Measurements from ENCODE around the gene AP3D1. TPM values are rescaled to one million over a fixed set of nuclear protein-coding genes. Genes with fewer than 3 reads are reported as not detected.
"Not testable (repeated sequence)": the region's sequence is repeated elsewhere in the genome, so short reads cannot be mapped to it uniquely, and the experiment has no call there.

AP3D1 gene
- total RNA-seq, 1 experiment from 2014 or later, result 107 TPM

DNA sequence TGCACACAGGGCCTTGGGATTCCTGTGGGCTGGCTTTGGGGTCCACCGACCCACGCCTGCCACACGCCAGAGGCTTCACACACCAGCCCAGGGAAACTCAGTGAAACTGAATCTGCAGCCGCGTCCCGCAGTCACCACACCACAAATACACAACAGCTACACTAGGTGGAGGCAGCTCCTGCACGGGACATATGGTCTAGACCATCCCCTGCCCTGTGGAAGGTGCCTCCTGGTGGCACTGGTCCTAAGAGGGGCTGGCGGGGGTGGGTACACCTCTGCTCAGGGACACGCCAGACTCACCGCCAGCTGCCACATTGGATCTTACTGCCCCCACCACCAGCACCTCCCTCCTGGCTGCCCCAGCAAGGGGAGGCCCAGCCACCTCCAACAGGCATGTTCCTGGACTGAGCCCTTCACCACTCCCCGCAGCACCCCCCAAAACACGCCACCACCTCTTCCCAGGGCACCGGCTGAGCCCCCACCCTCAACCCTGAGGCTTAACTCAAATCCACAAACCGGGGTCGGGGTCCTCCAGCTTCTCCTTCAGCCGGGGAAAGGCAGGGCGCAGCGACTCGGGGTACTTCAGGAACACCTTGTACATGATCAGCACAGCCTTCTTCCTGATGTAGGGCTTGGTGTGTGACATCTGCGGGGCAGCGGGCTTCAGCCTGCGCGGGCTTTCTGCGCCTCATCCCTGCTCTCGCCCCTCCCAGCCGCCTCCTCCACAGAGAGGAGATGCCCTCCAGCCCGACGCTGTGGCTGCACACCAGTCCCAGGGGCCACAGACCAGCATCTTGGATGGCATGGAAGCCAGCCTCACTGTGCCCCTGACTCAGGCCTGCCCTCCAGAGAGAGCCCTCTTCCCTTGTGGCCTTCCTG is 21.2 kb downstream of the AP3D1 start:
- H3K27me3 ChIP-seq, result no peaks in the 10 kb centered on the region
- no peaks in the 10 kb centered on the region for H3K9me3 ChIP-seq (replicated peaks)
- no peak overlapping the region for H3K4me3 ChIP-seq
- no peak for DNase-seq
- H3K4me1 ChIP-seq, result no peaks in the 10 kb centered on the region
- H3K27ac ChIP-seq, result no peak overlapping the region
- peaks cover 48% of the 10 kb centered on the region for H3K36me3 ChIP-seq

DNA sequence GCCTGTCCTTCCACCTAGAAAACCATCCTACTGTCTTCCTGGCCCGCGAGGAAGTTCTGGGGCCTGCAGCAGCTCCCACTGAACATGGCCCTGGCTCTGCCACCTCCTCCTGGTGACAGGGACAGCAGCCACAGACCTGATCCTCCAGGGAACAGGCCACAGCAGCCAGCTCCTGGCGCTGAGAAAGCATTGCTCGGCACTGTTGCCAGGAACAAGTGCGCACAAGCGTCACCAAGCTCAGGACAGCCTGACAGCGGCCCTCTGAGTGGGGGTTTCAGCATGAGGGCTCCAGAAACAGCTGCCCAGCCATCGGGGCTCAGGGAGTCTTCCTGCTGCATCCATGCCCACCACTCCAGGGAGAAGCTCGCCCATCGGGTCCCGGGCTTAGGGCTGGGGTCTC is 21.9 kb downstream of the AP3D1 start:
- H3K4me1 ChIP-seq, result no peaks in the 10 kb centered on the region
- no peak overlapping the region for H3K4me3 ChIP-seq
- no peaks in the 10 kb centered on the region for H3K9me3 ChIP-seq (replicated peaks)
- no peak for DNase-seq
- H3K27ac ChIP-seq, result no peak overlapping the region
- H3K36me3 ChIP-seq, result peaks cover 47% of the 10 kb centered on the region
- no peaks in the 10 kb centered on the region for H3K27me3 ChIP-seq

DNA sequence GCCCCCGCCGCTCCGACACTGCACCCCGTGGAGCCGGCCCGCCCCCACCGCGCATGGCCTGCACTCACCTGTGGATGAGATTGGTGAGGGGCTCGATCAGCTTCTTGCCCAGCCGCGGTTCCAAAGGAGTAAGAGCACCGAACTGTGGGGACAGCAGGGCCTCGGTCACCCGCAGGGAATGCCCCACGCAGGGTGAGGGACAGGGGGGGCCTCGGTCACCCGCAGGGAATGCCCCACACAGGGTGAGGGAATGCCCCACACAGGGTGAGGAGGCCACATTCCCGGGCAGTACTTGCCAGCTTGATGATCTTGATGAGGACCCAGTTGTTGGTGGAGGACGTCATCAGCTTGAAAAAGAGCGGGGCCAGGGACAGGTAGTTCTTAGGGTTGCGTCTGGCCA is 22.3 kb downstream of the AP3D1 start:
- peaks cover 49% of the 10 kb centered on the region for H3K36me3 ChIP-seq
- H3K4me3 ChIP-seq, result no peak overlapping the region
- H3K27ac ChIP-seq, result no peak overlapping the region
- no peaks in the 10 kb centered on the region for H3K4me1 ChIP-seq
- H3K27me3 ChIP-seq, result no peaks in the 10 kb centered on the region
- no peaks in the 10 kb centered on the region for H3K9me3 ChIP-seq (replicated peaks)
- DNase-seq, result no peak

DNA sequence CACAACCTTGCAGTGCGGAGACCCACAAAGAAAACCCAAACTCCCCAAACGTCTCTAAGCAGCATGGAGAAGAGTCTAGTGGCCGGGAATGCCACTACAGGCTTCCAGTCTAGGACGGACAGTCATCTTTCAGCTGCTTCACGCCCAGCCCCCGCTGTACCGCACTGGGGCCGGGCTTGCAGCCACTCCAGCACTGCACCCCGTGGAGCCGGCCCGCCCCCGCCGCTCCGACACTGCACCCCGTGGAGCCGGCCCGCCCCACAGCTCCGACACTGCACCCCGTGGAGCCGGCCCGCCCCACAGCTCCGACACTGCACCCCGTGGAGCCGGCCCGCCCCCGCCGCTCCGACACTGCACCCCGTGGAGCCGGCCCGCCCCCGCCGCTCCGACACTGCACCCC is 23.1 kb downstream of the AP3D1 start:
- H3K4me1 ChIP-seq; DNase-seq; H3K27me3 ChIP-seq; H3K4me3 ChIP-seq; H3K27ac ChIP-seq; H3K9me3 ChIP-seq (replicated peaks): not testable (repeated sequence)
- H3K36me3 ChIP-seq, result peaks cover 50% of the 10 kb centered on the region

DNA sequence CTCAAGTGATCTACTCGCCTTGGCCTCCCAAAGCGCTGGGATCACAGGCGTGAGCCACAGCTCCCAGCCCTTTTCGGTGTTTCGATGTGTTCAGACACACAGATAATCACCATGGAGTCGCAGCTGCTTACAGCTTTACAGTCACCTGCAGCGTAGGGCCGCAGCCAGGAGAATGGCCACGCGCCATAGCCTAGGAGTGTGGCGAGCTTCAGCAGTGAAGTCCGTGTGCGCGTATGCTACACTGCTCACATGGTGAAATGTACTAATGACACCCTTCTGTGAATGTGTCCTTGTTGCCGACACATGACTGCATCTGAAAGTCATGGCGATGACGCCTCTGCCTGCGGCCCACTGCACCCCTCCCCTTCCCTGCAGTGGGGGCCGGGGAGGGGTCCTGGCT is 23.6 kb downstream of the AP3D1 start:
- Histone ChIP-seq H3K4me3 (no peak overlapping the region), H3K9me3 (replicated peaks) (no peaks in the 10 kb centered on the region), H3K4me1 (no peaks in the 10 kb centered on the region), H3K27me3 (no peaks in the 10 kb centered on the region), H3K27ac (no peak overlapping the region), H3K36me3 (peaks cover 50% of the 10 kb centered on the region)
- no peak for DNase-seq

DNA sequence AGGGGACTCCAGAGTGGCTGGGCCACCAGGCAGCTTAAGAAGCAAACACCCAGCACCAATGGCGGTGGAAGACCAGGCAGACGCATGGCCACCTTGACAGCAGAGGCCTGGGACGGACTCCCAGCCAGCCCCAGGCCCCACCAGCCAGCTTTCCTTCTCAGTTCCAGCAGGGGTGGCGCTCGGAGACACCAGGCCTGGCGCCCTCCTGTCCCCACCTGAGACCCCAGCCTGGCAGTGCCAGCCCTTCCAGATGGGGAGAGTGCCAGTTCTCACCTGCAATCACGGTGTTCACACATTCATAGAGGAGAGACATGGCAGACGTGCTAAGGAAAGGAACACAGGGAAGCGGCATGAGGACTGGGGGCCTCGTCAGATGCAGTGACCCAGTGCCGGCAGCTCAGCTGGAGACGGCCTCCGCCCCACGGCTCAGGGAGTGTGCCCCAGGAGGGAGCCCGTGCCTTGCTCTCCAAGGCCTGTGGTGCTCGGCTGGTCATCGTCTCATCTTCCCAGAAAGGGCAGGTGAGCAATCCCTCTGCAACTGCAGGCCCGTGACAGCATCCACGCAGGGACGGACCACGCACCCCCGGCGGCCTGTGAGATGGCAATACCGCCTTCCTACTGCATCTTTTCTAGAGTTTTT is 24.4 kb downstream of the AP3D1 start:
- H3K4me3 ChIP-seq, result no peak overlapping the region
- no peak overlapping the region for H3K27ac ChIP-seq
- no peak for DNase-seq
- H3K27me3 ChIP-seq, result no peaks in the 10 kb centered on the region
- no peaks in the 10 kb centered on the region for H3K9me3 ChIP-seq (replicated peaks)
- peaks cover 47% of the 10 kb centered on the region for H3K36me3 ChIP-seq
- no peaks in the 10 kb centered on the region for H3K4me1 ChIP-seq

DNA sequence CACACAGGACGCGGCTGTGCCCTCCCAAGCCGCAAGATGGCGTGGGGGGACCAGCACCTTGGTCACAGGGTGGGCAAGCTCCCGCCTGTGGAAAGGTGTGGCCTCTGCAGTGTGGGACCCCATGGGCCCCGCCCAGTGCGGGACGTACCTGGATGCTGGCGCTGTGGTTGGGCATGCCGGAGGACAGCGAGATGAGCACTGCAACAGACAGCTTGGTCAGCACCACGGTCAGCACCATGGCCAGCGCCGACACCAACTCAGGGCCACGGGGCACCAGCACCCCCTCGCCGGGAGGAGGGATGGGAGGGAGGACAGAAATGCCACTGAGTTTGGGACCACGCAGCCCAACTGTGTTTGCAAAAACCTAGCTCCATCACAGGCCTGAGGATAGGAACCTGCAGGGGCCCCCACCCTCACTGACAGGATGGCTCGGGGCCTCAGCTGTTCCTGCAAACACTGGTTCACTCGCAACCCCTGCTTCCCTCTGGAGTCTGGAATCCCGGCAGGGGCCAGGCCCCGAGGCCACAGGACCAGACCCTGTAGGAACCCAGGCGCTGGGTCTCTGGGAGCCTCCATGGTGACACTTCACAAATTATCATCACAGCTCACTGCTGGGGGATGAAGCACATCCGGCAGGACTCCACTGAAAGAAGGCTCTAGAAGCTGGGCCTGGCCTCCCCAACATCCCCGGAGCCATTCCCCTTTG is 27.5 kb downstream of the AP3D1 start:
- peak; percentile 41 to 52 for DNase-seq
- Histone ChIP-seq H3K9me3 (replicated peaks) (no peaks in the 10 kb centered on the region), H3K4me3 (no peak overlapping the region), H3K27ac (no peak overlapping the region), H3K4me1 (no peaks in the 10 kb centered on the region), H3K27me3 (no peaks in the 10 kb centered on the region), H3K36me3 (peaks cover 53% of the 10 kb centered on the region)

DNA sequence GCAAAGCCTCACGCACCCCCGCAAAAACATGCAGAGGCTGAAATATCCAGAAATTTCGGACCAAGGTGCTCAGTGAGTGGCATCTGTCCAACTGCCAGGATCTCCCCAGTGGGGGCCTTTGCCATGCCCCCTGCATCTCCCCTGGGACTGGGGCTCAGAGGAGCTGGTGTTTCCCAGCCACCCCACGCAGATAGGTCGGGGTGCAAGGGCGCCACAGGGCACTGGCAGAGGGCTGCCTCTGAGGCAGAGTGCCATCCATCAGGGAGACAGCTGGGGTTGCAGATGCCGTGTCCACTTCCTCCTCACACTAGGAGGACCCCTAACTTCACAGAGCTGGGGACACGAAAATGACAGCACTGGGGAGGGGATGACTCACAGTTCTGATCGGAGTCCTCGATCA is 28.4 kb downstream of the AP3D1 start:
- Histone ChIP-seq H3K4me1 (no peaks in the 10 kb centered on the region), H3K27me3 (no peaks in the 10 kb centered on the region), H3K9me3 (replicated peaks) (no peaks in the 10 kb centered on the region), H3K4me3 (no peak overlapping the region), H3K27ac (no peak overlapping the region), H3K36me3 (peaks cover 61% of the 10 kb centered on the region)
- no peak for DNase-seq

DNA sequence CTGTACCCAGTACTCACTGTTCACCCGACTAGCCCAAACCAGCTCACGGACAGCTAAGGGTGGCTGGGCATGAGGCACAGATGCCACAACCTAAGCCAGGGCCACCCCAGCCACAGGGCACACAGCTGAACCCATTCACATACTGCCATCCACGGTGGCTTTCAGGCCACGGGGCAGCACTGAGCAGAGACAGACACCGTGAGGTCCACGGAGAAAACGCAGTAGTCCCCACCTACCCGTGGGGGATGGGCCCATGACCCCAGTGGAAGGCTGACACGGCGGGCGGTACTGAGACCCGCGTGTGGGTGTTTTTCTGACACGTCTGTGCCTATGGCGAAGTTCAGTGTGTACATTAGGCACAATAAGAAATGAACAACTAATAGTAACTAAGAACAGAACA is 29.1 kb downstream of the AP3D1 start:
- Histone ChIP-seq H3K27me3 (no peaks in the 10 kb centered on the region), H3K27ac (no peak overlapping the region), H3K36me3 (peaks cover 66% of the 10 kb centered on the region), H3K4me3 (no peak overlapping the region), H3K4me1 (no peaks in the 10 kb centered on the region), H3K9me3 (replicated peaks) (no peaks in the 10 kb centered on the region)
- DNase-seq, result no peak

DNA sequence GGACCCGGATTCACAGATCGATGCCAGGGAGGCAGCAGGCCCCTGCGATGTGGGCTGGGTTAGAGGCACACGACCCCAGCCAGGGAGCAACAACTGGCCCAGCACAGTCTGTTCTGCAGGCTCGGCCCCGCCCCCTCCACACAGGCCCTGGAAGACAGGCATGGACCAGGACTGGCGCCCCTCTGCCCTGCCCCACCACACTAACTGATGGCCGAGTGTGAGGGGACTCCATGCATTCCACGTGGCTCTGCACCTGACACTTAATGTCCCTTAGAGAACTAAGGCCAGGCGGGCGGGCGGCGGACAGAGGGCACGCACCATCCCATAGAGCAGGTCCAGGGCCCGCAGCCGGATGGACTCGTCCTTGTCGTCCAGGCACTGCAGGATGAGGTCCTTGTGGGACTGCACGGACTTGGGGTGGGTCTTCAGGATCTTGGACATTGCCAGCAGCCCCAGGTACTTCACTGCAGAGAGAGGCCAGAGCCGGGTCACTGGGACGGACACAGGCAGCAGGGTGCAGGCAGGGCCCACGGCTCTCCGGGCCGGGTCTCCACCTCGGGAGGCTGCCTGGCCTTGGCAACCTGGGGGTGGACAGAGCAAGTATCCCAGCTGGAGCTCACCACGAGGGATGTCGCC is 29.8 kb downstream of the AP3D1 start:
- no peak overlapping the region for H3K4me3 ChIP-seq
- no peaks in the 10 kb centered on the region for H3K4me1 ChIP-seq
- peaks cover 65% of the 10 kb centered on the region for H3K36me3 ChIP-seq
- no peaks in the 10 kb centered on the region for H3K9me3 ChIP-seq (replicated peaks)
- no peak overlapping the region for H3K27ac ChIP-seq
- no peak for DNase-seq
- no peaks in the 10 kb centered on the region for H3K27me3 ChIP-seq

DNA sequence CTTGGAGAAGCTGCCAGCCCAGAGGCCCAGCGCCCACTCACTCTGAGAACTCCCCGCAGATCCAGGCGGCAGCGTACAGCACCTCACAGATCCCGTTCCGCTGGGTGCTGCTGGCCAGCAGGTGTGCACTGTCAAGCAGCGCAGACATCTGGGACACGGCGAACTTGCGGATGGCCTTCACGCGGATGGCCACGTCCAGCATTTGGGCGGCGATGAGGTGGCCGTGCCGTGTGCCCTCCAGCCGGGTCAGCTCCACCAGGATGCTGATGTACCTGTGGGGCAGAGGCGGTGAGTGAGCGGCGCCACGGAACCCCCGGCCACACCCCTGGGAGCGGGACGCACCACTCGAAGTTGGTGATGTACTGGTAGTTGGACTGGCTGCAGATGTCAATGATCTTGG is 30.5 kb downstream of the AP3D1 start:
- no peak overlapping the region for H3K27ac ChIP-seq
- no peak for DNase-seq
- H3K4me3 ChIP-seq, result no peak overlapping the region
- H3K36me3 ChIP-seq, result peaks cover 67% of the 10 kb centered on the region
- H3K27me3 ChIP-seq, result no peaks in the 10 kb centered on the region
- H3K4me1 ChIP-seq, result no peaks in the 10 kb centered on the region
- no peaks in the 10 kb centered on the region for H3K9me3 ChIP-seq (replicated peaks)

DNA sequence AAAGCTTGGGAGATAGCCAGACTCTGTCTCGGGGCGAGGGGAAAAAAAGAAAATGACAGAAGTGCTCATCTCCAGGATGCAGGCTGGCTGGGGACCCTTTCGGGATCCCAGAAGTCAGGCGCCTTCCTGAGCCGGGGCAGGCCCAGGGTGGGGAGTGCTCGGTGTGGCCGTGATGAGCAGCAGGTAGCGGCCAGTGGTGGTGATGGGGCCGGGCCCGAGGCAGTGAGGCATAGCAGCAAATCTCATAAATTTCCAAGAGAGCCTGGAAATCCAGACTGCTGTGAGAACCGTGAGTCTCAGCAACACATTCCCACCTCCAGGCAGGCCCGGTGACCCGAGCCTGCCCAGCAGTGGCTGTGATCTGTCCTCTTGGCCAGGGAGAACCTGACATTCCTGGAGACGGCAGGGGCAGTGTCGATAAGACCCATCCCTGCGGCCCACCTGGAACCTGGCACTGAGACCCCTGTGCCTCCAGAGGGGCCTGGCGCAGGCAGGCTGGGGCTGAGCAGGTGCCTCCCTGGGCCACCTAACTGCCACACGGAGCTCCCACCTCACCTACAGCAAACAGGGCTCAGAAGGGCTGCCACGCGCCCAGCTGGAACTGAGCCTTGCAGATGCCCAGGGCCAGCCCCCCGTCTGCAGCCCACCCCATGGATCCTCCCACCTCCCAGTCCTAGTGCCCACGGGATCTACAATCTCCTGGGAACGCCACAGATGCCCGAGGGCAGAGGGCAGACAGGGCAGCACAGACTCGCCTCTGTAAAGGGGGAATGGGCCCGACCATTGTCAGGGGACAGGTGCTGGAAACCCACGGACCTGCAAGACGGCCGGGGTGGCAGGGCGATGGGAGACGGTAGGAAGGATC is 31.2 kb downstream of the AP3D1 start:
- no peak for DNase-seq
- Histone ChIP-seq H3K9me3 (replicated peaks) (no peaks in the 10 kb centered on the region), H3K27me3 (no peaks in the 10 kb centered on the region), H3K4me1 (no peaks in the 10 kb centered on the region), H3K4me3 (no peak overlapping the region), H3K27ac (no peak overlapping the region), H3K36me3 (peaks cover 70% of the 10 kb centered on the region)

DNA sequence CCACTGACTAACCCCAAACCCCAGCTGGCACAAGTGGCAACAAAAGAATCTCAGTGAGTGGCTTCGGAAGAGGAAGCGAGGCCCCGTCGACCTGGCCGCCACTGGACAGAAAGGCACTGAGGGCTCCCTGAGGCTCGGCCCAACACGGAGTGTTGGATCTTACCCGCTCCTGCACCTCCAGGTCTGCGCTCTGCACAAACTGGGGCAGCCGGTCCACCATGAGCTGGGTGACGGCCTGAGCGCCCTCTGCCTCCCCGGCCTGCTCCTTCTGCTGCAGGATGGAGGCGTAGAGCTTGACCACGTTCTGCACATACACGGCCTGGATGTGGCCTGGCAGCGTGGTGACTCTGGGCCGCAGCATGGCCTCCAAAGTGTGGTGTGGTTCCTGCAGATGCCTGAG is 32.9 kb downstream of the AP3D1 start:
- no peaks in the 10 kb centered on the region for H3K4me1 ChIP-seq
- H3K27me3 ChIP-seq, result no peaks in the 10 kb centered on the region
- DNase-seq, result no peak
- peaks cover 73% of the 10 kb centered on the region for H3K36me3 ChIP-seq
- H3K4me3 ChIP-seq, result no peak overlapping the region
- H3K27ac ChIP-seq, result no peak overlapping the region
- H3K9me3 ChIP-seq (replicated peaks), result no peaks in the 10 kb centered on the region

DNA sequence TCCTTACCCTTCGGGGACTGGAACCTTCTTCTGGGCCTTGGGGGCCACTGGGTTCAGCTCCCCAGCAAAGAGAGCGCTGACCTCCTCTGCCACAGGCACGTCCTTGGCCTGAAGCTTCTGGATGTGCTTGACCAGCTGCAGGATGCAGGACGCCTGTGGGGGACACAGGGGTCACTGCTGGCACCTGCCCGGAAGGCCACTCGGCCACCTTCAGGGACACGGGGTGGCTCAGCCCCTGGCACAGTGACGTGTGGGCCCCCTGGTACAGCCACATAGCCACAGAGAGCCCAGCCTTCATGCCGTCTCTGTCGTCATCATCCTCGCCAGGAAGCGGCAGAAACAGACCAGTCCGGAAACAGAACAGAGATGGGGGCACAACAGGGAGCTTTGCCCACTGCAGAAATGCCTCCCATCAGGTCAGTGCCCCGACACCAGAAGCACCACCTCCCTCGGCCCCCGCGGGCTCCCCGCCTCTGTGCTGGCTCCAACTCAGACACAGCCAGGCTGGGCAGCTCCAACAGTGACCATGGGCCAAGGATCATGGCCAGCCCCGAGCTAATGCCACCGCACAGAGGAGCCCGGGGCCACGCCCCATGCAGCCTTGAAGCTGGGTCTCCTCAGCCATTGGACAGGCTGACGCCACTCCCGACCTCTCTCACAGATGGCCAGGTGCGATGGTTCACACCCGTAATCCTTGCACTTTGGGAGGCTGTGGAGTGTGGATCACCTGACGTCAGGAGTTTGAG is 34.0 kb downstream of the AP3D1 start:
- Histone ChIP-seq H3K4me1 (no peaks in the 10 kb centered on the region), H3K27me3 (no peaks in the 10 kb centered on the region), H3K36me3 (peaks cover 70% of the 10 kb centered on the region), H3K9me3 (replicated peaks) (no peaks in the 10 kb centered on the region), H3K4me3 (no peak overlapping the region), H3K27ac (no peak overlapping the region)
- DNase-seq, result no peak

Measured in SJCRH30 (cell line).